HT-29 (cell line): ENCODE results near the gene MARCHF10. TPM values are rescaled to one million over a fixed set of nuclear protein-coding genes. Genes with fewer than 3 reads are reported as not detected.
"Not testable (repeated sequence)": the region's sequence is repeated elsewhere in the genome, so short reads cannot be mapped to it uniquely, and the experiment has no call there.

Experiments
- DNase-seq: peaks from one replicate; pipeline ENCODE4 v3.0.0-alpha.2; 2015; ENCODE audit warnings: low spot score
- total RNA-seq: library from RNA; depleted of rRNA; stranded (reverse); fragments of >200 nt; shearing (Covaris generic); gene quantifications from 2 replicates; pipeline ENCODE4 v1.2.3, GENCODE V29; 2014

The MARCHF10 gene
- total RNA-seq, 1 experiment from 2014 or later: not detected

- DNase-seq: no peak
These were observed 90.6 kb downstream of the MARCHF10 start for GRCh38 chr17:62717589-62717855.

DNA sequence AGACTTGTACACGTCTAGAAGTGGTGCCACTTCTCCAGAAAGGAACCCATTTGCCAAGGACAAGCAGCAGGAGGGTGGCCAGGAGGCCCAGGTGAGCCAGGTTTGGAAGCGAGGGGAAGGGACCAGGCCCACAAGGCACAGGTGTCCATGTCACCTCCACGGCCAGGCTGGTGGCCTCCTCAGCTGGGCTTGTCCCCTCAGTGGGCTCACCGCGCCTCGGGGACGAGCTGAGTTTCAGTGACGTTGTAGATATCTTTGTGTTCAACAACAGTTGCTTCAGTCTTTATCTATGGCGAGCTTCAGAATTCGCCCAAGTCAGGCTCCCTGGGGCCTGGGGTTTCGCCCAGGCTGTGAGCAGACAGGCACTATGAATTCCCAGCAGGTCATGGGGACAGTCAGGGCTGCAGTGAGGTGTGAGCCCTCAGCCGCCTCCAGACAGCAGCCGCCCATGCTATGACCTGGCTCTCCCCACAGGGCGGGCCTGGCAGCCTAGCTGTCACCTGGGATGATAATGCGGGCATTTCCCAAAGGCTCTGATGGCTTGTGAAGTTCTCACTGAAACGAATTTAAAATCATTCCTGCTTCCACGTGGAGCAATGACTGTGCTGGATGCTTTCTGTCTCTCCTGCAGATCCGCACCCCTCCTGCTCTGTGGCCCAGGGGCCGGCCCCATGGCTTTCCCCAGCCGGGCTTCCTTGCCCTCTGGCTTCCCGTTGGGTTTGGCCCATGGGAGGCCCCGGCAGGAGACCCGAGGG lies 91.1 kb downstream of the MARCHF10 start:
- no peak for DNase-seq

- no peak for DNase-seq
These were observed 92.2 kb downstream of the MARCHF10 start for GRCh38 chr17:62715882-62716390.

DNA sequence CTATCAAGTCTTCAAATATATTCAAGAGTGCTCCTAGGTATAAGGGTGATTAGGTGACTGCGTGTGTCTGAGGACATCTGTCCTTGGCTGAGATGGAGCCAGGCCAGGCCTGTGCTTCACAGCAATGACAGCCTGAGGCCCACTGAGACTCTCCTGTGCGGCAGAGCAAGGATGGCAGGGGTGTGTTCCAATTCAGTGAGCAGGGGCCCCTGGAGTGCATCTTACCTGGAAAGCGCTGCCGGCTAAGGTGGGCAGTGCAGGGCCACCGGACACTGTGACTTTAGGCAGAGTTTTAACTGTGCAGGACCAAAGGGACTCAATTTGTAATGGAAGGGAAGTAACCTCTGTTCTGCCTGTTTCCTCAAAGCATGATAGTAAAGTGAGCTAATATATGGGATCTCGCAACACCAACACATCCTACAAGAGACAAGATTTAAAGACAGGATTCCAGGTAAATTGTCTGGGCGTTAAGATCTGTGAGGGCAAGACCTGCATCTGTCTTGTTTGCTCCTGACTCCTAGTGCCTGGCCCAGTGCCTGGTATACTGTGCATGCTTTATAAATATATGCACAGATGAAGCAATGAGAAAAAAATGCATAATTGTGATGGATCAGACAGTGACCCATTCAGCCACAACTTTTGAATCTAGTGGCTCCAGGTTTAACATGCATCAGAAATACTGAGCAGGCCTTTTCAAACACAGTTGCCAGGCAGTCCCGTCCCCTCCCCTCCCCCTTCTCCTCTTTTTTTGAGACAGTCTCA lies 93.9 kb downstream of the MARCHF10 start:
- DNase-seq: no peak

GRCh38 chr17:62713086-62713881 lies 94.8 kb downstream of the MARCHF10 start:
- DNase-seq: no peak

DNA sequence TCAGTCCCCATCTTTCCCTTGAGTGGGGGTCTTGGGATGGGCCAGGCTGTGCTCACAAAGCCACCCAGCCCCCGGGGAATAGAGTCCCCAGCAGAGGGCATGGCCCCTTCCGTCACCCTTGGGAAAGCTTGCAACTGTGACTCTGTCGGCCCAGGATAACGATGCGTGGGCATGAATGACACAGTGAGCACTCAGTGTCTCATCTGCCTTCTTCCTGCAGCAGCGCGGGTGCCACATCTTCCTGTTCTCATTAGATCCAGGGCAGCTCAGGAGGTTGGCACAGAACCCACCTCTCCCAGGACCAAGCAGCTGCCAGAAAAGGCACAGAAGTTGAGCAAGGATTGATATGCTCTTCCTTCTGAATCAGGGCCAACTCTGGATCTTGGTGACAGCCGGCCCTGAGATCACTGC lies 95.9 kb downstream of the MARCHF10 start:
- no peak for DNase-seq

- no peak for DNase-seq
These were observed 99.5 kb downstream of the MARCHF10 start for GRCh38 chr17:62708587-62708986.

DNA sequence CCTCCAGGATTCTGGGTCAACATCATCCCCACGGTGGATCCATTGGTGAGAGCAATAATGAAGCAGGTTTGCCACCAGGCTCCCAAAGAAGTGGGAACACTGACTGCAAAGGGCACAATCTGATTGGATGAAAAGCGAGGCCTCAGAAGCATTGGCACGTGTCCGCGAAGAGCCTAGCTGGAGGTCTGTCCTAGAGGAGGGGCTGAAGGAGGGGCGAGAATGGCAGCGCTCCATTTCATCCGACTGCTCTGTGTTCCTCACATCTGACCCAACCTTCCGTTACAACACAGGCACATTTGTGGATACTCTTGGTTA lies 100.7 kb downstream of the MARCHF10 start:
- DNase-seq: no peak

DNA sequence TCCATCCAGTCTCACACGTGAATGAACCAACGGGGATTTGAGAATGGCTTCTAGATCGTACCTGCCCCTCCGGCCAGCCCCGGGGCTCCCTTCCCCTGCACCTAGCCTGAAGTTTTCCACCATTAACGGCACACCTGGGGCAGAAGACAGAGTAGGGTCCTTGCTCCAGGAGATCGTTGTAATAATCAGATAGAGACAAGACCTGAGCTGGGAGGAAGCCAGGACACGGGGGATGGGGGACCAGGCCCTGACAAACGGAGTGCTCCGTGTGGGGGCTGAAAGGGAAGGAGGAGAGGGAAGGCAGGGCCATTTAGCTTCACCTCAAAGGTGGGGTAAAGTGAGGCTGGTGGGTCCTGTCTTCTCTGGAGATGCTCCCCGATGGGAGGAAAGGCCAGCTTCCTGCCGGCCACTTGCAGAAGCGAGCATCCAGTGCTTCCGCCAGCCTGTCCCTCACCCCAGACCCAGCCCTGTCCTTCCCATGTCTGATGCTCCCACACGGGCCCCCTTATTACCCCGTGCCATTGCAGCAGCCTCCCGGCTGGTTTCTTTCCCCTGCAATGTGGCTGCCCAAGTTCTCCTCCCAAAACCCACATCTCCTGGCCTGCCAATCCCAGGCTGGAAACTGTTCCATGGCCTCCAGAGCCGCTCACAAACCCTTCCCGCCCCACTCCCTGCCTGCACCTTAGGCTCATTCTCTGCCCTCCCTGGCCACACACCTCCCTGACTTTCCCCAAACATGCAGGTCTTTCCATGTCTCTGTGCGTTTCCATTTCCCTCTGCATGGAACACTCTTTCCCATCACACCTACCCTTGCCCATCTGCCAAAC lies 101.3 kb downstream of the MARCHF10 start:
- DNase-seq: no peak

DNA sequence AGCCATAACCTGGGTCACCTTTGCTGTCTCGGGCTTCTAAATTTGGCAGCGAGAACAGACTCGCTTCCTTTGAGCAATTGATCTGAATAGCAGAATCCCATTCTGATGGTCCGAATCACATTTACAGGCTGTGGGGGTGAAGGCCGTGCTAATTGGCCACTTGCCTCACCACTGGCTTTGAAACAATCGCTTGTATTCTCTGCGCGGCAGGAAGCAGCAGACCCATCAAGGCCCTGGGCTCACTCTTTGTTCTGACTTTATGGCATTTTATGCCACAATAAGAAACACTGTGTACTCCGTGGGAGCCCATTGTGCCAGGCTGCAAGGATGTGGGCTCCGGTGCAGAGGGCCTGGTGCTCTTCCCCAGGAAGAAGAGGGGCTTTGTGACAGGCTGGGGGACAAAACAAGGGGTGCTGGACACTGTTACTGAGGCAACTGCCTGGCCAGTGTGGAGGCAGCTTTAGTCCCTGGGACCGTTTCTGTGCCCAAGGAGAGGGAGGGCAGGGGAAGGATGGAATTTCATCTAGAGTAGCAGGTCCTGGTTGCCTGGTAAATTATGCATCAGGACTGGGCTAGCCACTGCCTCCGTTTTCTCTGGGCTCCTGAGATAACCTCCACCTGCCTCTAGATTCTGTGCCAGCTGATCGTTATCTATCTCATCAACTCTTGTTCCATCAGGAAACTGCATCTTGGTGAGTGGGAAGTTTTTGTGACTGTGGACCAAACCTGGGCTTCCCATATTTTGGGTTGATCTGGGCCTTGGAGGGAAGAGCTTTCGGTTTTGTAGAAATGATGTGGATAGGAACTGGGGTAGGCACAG lies 102.1 kb downstream of the MARCHF10 start:
- no peak for DNase-seq

- no peak for DNase-seq
These were observed 102.8 kb downstream of the MARCHF10 start for GRCh38 chr17:62705156-62705777.

- DNase-seq: no peak
These were observed 103.6 kb downstream of the MARCHF10 start for GRCh38 chr17:62704381-62704971.

GRCh38 chr17:62703776-62704380 lies 104.2 kb downstream of the MARCHF10 start:
- peak; percentile 50 for DNase-seq

DNA sequence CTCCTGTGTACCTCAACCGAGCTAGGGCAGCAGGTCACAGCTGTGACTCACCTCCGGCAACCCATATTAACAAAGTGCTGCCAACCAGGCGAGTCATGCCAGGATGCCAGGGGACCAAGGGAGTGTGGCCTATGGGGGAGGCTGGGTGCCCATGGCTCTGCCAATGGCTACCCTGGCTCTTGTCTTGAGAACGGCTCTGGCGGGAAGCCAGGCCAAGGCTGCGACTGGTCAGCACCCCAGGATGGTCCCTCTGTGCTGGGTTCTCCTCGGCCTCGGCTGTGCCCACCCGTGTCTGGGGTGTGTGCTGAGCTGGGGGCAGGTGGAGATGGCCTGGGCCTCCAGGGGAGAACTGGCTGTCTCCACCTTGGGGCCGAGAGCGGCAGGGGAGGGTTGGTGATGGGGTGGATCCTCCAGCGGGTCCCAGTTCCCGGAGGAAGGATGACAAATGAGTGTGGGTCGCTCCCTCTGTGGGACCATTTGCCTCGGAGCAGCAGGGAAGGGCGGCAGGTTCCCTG lies 104.8 kb downstream of the MARCHF10 start:
- DNase-seq: peak; percentile 49

DNA sequence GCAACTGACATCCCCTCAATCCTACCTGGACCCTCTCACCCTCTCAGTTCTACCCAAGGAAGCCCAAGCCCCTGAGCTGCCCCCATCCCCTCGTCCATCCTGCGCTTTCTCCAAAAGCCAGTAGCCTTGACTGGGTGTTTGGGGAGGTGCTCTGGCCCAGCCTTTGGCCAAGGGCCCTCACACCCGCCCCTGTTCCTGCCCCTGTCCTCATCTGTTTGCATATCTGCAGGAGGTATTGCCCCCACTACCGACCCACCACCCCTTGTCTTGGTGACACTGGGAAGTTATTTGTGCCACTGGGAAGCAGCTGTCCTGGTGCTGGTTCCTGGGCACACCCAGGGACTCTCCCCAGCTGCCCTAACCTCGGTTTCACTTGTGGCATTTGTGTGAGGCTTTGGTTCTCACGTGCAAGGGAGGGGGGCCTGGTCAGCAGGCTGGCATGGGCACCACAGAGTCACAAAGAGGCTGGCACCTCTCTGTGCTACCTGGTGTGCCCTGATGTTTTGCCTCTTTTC lies 105.3 kb downstream of the MARCHF10 start:
- DNase-seq: no peak

DNA sequence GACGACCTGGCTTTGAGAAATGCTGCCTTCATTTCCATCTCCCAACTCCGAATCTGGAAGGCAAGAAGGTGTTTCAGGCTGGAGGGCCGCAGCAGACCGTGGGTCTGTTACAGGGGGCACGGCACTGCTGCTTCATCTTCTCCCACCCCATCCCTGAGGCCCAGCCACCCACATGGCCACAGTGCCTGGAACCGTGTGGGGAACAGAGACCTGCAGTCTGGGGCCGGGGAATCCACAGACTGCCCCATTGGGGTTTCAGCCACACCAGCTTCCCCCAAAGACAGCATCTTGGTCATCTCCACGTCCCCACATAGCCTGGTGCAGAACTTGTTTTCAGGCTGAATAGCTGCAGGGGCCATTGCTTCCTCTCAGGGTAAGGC lies 106.4 kb downstream of the MARCHF10 start:
- no peak for DNase-seq

DNA sequence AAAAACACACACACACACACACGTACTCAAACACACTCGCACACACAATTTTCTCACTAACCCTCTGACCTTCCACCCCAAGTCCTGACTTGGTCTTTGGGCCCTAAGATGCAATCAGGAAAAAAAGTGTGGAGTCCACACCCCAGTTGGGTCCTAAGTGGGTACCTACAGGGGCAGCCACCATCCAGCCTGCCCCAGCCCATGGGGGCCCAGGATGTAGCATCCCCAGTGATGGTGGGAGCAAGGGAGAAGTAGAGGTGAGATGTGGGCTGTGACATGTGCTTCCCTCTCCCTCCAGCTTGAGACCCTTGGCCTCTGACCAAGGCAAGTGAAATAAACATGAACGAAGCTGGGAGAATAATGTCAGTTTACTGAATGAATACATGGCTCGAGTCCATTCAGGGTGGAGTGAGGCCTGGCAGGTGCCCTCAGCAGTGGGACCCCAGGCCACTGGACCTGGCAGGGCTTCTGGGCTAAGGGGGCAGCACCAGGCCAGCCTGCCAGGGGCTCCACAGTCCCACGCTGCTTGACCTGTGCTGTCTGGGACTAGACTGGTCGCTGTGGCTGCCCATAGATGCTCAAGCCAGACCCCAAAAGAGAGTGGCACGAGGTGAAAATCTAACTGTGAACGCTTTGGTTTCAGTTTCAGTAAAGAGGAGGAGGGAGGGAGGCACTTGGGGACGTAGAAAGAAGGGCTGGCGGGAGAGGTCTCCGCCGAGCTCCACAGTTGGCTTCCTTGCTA lies 107.0 kb downstream of the MARCHF10 start:
- DNase-seq: no peak

DNA sequence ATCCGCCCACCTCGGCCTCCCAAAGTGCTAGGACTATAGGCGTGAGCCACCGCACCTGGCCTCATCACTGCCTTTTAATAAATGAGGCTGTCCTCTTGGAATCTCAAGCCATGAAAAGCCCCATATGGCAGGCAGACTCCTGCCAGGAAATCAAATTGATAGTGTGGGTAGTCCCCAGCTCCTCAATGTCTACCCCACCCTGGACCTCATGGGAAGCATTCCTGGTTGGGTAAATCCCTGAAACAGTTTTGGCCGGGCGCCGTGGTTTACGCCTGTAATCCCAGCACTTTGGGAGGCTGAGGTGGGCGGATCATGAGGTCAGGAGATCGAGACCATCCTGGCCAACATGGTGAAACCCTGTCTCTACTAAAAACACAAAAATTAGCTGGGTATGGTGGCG lies 109.7 kb downstream of the MARCHF10 start:
- DNase-seq: not testable (repeated sequence)
